GM21447 (cell line): ENCODE results near the gene OBI1.

ENCODE experiments used
- ATAC-seq: cut with Tn5 transposase; IDR thresholded peaks from one replicate; pipeline ENCODE4 v1.9.1; 2021; ENCODE audit not compliant: unreplicated experiment

OBI1 gene

GRCh38 chr13:78592584-78592983 lies 66.4 kb downstream of the OBI1 start:
- no peak for ATAC-seq

GRCh38 chr13:78589206-78589605 lies 69.7 kb downstream of the OBI1 start:
- no peak for ATAC-seq

GRCh38 chr13:78587395-78587794 lies 71.6 kb downstream of the OBI1 start:
- no peak for ATAC-seq

GRCh38 chr13:78586706-78587105 lies 72.2 kb downstream of the OBI1 start:
- no peak for ATAC-seq

GRCh38 chr13:78576261-78576660 lies 82.7 kb downstream of the OBI1 start:
- ATAC-seq = no peak

GRCh38 chr13:78572459-78572858 lies 86.5 kb downstream of the OBI1 start:
- ATAC-seq = no peak

GRCh38 chr13:78569029-78569428 lies 89.9 kb downstream of the OBI1 start:
- ATAC-seq = no peak

GRCh38 chr13:78566631-78567030 lies 92.3 kb downstream of the OBI1 start:
- ATAC-seq = no peak
